LNCaP clone FGC (cell line): Measurements from ENCODE around the gene RBM6.
A peak's percentile ranks its signal among the peaks of the same experiment; 100 is the strongest.

Experiments used
- DNase-seq: peaks from one replicate; pipeline ENCODE4 v3.0.0-alpha.2; 2011; ENCODE audit warnings: low read depth
- H3K4me3 ChIP-seq: 2 replicates; pipeline ENCODE4 v1.5.1; 2011; ENCODE audit warnings: mild to moderate bottlenecking, low read depth, low read length, control low read depth
- TF ChIP-seq, protein P1 (sequence below): IDR thresholded peaks from 2 replicates; pipeline ENCODE4 v1.5.1; 2012; ENCODE audit warnings: mild to moderate bottlenecking; ENCODE audit not compliant: control insufficient read depth, insufficient read depth; ENCODE audit errors: extremely low read depth

RBM6 gene

GRCh38 chr3:50121072-50122032 lies 181.4 kb downstream of the RBM6 start:
- H3K4me3 ChIP-seq = no peak overlapping the region
- TF ChIP-seq, protein P1, sequence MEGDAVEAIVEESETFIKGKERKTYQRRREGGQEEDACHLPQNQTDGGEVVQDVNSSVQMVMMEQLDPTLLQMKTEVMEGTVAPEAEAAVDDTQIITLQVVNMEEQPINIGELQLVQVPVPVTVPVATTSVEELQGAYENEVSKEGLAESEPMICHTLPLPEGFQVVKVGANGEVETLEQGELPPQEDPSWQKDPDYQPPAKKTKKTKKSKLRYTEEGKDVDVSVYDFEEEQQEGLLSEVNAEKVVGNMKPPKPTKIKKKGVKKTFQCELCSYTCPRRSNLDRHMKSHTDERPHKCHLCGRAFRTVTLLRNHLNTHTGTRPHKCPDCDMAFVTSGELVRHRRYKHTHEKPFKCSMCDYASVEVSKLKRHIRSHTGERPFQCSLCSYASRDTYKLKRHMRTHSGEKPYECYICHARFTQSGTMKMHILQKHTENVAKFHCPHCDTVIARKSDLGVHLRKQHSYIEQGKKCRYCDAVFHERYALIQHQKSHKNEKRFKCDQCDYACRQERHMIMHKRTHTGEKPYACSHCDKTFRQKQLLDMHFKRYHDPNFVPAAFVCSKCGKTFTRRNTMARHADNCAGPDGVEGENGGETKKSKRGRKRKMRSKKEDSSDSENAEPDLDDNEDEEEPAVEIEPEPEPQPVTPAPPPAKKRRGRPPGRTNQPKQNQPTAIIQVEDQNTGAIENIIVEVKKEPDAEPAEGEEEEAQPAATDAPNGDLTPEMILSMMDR = peak; percentile 84
- DNase-seq = peak; percentile 44

- no peak for DNase-seq
- TF ChIP-seq, protein P1 = no peak
- H3K4me3 ChIP-seq = no peak overlapping the region
Measured at GRCh38 chr3:50122071-50122470, 182.1 kb downstream of the RBM6 start.

DNA sequence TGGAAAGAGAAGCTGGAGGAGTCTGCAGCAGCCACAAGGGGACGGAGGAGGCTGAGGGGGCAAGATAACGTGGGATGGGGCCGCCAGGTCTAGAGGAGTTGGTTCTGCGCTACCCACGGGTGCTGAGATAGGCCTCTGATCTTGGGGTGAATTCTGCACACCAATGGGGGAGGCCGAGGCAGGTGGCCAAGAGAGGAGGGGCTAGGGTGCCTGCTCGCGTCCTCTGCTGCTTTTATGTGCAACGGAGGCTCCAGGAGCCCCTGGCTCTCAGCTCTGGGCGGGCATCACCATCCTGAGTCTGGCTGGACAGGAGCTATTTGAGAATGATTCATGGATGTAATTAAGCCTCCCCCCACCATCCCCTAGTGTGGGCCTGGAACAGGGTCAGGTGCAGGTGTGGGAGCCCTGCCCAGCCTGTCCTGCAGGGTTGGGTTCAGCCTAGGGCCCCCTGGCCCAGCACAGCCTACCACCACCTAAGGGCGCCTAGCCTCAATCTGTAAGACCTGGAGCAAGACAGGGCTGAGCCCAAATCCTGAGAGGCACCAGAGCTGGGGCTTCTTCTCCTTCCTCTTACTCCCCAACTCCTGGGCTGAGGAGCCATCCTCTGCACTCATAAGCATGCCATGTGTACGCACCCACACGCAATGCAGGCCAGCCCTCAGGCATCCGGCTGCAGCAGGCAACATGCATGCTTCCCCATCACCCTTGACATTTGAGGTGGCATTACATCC lies 182.9 kb downstream of the RBM6 start:
- TF ChIP-seq, protein P1 = no peak
- DNase-seq = no peak

DNA sequence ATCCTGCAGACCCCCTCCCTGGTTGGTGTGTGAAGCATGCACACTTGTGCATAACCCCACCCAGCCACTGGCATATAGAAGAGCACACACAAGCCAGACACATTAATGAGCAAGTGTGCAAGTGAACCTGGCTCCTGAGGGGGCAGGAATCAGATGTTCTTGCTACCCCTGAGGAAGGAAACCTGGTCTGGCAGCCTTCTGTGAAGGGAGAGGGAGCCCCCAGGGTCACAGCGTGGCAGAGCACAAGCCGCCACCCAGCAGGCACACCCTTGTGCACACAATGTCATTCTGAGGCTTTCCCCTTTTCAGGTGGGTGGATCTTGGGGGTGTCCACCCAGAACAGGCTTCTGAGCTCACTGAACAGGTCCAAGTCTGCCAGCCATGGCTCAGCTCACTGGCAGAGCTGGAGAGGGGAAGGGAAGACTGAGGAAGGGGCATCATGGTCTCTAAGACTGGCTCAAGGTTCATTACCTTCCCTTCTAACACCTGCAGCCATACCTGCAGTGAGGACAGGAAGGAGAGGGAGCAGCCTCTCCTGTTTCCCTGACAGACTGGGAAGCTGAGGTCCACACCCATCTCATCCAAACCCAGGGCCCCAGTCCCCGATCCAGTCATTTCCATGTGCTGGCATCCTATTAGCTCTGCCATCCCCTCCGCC lies 183.6 kb downstream of the RBM6 start:
- TF ChIP-seq, protein P1 = no peak
- no peak overlapping the region for H3K4me3 ChIP-seq
- DNase-seq = no peak

More for the DNA sequence above, 182.9 kb downstream of the RBM6 start:
- no peak overlapping the region for H3K4me3 ChIP-seq

DNA sequence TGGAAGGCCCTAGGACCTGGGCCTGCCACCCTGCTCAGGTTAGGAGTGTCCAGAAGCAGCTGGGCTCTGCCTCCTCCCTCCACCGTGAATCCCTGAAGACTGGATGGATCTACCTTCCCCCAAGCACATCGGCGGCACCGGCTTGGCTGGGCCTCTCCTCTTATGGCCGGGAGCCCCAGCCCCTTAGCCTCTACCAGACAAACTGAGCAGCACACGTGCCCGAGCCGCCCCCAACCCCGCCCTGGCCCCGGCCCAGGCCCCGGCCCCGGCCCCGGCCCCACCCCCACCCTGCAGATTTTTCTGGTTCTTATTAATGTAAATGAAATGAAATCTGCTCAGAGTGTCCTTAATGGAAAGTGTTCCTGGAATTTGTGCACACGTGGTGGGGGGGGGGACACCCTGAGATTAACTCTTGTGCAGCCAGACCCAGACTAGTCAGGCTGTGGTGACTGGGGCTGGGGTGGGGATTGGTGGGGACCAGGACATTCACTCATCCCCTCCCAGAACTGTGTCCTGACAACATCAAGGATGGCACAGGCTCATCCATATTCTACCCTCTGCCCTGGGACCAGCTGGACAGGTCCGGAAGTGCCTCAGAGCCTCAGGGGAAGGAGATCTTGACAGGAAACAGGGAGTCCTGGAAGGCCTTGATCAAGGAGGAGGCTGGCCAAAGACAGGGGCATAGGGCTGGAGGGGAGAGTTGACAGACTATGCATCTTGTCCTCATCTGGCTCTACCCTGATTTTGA lies 184.3 kb downstream of the RBM6 start:
- no peak overlapping the region for H3K4me3 ChIP-seq
- TF ChIP-seq, protein P1 = no peak
- DNase-seq = no peak

- no peak for DNase-seq
- H3K4me3 ChIP-seq = no peak overlapping the region
Measured at GRCh38 chr3:50124800-50125178, 184.8 kb downstream of the RBM6 start.

More at GRCh38 chr3:50124800-50125178, 184.8 kb downstream of the RBM6 start:
- TF ChIP-seq, protein P1 = no peak
